Measurements from ENCODE around the gene FGF8.

DNA sequence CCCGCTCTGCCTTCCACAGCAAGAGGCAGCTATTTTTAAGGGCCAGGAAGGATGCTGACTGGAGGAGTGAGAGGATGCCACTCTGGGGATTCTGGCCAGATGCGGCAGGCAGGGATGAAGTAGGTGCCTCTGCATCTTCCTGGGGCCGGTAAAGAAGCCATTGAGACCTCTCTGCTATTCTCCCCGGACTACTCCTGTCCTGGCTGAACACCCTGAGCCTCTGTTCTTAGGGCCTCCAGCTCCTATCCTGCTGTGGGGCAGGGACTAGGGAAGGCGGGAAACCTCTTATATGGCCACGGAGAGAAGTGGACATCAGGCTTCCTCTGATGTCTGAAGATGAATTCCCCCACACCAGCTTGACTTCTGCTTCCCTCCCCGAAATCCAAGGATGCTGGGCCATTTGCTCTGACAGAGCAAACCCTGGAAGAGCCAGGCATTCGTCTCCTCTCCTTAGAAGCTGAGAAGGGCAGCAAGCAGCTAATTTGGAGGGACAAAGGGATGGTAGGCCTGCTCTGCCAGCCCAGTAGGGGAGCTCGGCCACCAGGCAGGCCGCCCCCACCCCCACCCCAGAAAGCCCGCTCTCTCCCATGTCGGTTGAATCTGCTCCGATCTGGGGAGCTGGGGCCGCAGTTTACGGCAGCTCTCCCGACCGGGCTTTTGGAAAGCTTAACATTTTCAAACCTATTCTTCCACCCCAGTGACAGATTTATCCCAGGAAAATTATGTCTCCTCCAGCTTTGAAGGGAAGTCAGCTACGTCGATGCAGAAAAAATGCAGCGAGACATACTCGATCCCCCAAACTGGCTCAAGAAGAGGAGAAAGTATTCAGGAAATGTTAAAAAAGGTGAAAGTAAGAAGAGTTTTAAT, 2.8 kb downstream of the FGF8 start:
- TF ChIP-seq ZNF384 (IDR thresholded peaks at IDR 0.05) (no peak), FOXM1 (IDR thresholded peaks at IDR 0.05; ENCODE audit: borderline replicate concordance) (no peak), SP1 (IDR thresholded peaks at IDR 0.05) (no peak), FOXA1 (IDR thresholded peaks at IDR 0.05) (no peak), FOXK2 (IDR thresholded peaks at IDR 0.05) (no peak), ARNT (IDR thresholded peaks at IDR 0.05) (no peak), BHLHE40 (IDR thresholded peaks at IDR 0.05; ENCODE audit: borderline replicate concordance) (no peak), SUZ12 (IDR thresholded peaks at IDR 0.05) (no peak), L3MBTL2 (conservative IDR thresholded peaks at IDR 0.05) (no peak), ELF4 (IDR thresholded peaks at IDR 0.05) (no peak), TARDBP (IDR thresholded peaks at IDR 0.05) (no peak)

All from HEK293T (cell line).